ENCODE data around the gene HERC5.
A peak's percentile ranks its signal among the peaks of the same experiment; 100 is the strongest.

The HERC5 gene

GRCh38 chr4:88448889-88449288 is 8.0 kb upstream of the HERC5 start:
- no peak for DNase-seq

GRCh38 chr4:88449290-88449689 is 7.6 kb upstream of the HERC5 start:
- no peak for DNase-seq

- DNase-seq, result no peak
These were observed 5.7 kb upstream of the HERC5 start for GRCh38 chr4:88451205-88451604.

GRCh38 chr4:88452912-88453311 is 4.0 kb upstream of the HERC5 start:
- DNase-seq, result no peak

- DNase-seq, result peak; percentile 47
These were observed 586 bp downstream of the HERC5 start for GRCh38 chr4:88457307-88458103.

- no peak for DNase-seq
These were observed 1.3 kb downstream of the HERC5 start for GRCh38 chr4:88458104-88458740.

- DNase-seq, result no peak
These were observed 8.8 kb downstream of the HERC5 start for GRCh38 chr4:88465653-88466192.

- no peak for DNase-seq
These were observed 10.5 kb downstream of the HERC5 start for GRCh38 chr4:88467392-88467791.

- DNase-seq, result no peak
These were observed 20.4 kb downstream of the HERC5 start for GRCh38 chr4:88477229-88477860.

- no peak for DNase-seq
These were observed 21.3 kb downstream of the HERC5 start for GRCh38 chr4:88478247-88478646.

- no peak for DNase-seq
These were observed 24.6 kb downstream of the HERC5 start for GRCh38 chr4:88481537-88481936.

- DNase-seq, result no peak
These were observed 32.3 kb downstream of the HERC5 start for GRCh38 chr4:88489100-88489761.

- DNase-seq, result no peak
These were observed 41.0 kb downstream of the HERC5 start for GRCh38 chr4:88497859-88498409.

GRCh38 chr4:88503344-88503743 is 46.4 kb downstream of the HERC5 start:
- DNase-seq, result no peak

GRCh38 chr4:88511236-88511635 is 54.3 kb downstream of the HERC5 start:
- no peak for DNase-seq

GRCh38 chr4:88514557-88515511 is 57.9 kb downstream of the HERC5 start:
- DNase-seq, result no peak

GRCh38 chr4:88516746-88517145 is 59.8 kb downstream of the HERC5 start:
- no peak for DNase-seq

- DNase-seq, result no peak
These were observed 60.9 kb downstream of the HERC5 start for GRCh38 chr4:88517825-88518224.

- no peak for DNase-seq
These were observed 62.0 kb downstream of the HERC5 start for GRCh38 chr4:88518911-88519310.

- DNase-seq, result peak; percentile 50
These were observed 65.9 kb downstream of the HERC5 start for GRCh38 chr4:88522702-88523324.
